NCI-H460 (cell line): ENCODE measurements around the gene KCNN1. TPM values are rescaled to one million over a fixed set of nuclear protein-coding genes. Genes with fewer than 3 reads are reported as not detected.
"Not testable (repeated sequence)": the region's sequence is repeated elsewhere in the genome, so short reads cannot be mapped to it uniquely, and the experiment has no call there.

Source experiments
- DNase-seq: peaks from one replicate; pipeline ENCODE4 v3.0.0-alpha.2; 2016; ENCODE audit warnings: low read depth; ENCODE audit errors: extremely low read depth
- small RNA-seq, 2 experiments: library from RNA; depleted of rRNA; stranded (forward); fragments of <200 nt; gene quantifications; one replicate each; pipeline ENCODE3, GENCODE V24; 2014
- total RNA-seq: library from RNA; depleted of rRNA; stranded (reverse); fragments of >200 nt; shearing (Covaris generic); gene quantifications from 2 replicates; pipeline ENCODE4 v1.2.3, GENCODE V29; 2014; rRNA removed

KCNN1 gene
- total RNA-seq, 1 experiment from 2014 or later: 0.10 TPM

DNA sequence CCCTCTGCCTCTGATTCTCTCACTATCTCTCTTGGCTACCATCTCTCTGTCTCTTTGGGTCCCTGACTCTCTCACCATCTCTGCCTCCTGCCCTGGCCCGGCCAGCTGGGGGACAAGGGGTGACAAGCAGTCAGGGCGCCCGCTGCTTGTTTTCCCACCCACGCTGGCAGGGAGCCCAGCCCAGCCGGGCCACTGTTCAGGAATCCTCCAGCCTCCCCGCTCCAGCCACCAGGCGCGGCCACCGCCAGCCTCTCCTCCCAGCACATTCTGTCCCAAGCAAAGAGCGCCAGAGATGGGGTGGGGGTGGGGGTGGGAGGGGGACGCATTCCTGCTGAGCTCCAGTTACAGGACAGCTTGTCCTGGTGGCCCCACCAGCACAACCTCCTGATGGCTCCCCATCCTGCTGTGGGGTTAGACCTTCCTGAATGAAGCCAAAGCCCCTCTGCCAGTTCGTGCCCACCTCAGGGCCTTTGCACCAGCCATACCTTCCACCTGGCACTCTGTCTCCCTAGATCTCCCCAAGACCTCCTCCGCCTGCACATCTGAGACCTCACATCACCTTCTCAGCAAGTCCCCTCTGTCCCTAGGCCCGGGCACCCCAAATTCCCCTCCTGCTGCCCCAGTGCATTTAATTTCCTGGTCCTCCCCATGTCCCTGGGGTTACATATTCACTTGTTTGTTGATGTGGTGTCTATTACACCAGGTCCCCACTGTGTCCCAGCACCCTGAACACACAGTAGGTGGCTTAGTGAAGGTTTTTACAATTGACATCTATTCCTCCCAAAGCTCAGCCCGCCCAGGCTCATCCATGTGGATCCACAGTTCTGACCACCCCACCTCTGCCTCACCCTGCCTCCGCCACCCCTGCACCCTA lies 53.5 kb downstream of the KCNN1 start:
- no peak for DNase-seq

- no peak for DNase-seq
These were observed 54.3 kb downstream of the KCNN1 start for GRCh38 chr19:18021121-18021755.

GRCh38 chr19:18023622-18024251 lies 56.8 kb downstream of the KCNN1 start:
- DNase-seq: no peak

GRCh38 chr19:18027151-18027550 lies 60.2 kb downstream of the KCNN1 start:
- DNase-seq: no peak

GRCh38 chr19:18029617-18030338 lies 62.9 kb downstream of the KCNN1 start:
- no peak for DNase-seq

GRCh38 chr19:18031401-18031800 lies 64.5 kb downstream of the KCNN1 start:
- not testable (repeated sequence) for DNase-seq

- not testable (repeated sequence) for DNase-seq
These were observed 65.2 kb downstream of the KCNN1 start for GRCh38 chr19:18032102-18032501.

DNA sequence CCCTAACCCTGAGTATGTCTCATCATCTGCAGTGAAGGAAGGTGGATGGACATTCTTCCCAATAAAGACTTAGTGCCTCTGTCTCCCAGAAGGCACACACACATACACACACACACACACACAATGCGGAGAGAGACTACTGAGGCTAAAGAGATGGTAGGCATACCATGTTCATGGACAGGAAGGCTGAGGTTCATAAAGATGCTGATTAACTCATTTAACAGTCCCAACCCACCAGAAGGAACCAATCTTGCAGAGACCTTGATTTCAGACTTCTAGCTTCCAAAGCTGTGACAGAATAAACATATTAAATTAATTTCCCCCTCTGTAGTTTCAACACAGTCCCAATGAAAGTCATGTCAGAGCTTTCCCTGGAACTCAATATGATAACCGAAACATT lies 74.1 kb downstream of the KCNN1 start:
- no peak for DNase-seq

DNA sequence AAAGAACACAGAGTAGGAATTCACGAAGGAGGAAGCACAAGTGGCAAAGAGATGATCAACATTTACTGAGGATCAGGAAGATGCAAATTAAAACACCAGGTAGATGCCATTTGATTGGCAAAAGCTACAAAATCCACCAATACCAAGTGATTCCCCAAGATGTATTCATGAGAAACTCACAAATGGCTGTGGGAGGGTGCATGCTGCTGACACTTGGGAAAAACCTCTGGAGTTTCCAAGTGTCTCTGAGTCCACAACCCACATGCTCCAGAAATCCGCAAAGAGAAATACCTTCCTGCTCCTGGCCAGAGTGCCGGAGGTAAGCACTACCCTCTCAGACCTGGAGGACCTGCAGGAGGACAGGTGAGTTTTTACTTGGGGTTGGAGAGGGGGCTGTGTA lies 76.8 kb downstream of the KCNN1 start:
- no peak for DNase-seq

GRCh38 chr19:18044825-18045304 lies 78.0 kb downstream of the KCNN1 start:
- DNase-seq: no peak

- DNase-seq: no peak
These were observed 78.6 kb downstream of the KCNN1 start for GRCh38 chr19:18045307-18046050.

- DNase-seq: no peak
These were observed 79.3 kb downstream of the KCNN1 start for GRCh38 chr19:18046059-18046718.

GRCh38 chr19:18049385-18049784 lies 82.5 kb downstream of the KCNN1 start:
- no peak for DNase-seq

Small RNA genes within 50 kb of the gene (small RNA-seq; reads per million reads assigned to genes)
- 0 reads per million in 2 experiments for gene RNA5SP468

Other genes starting within 250 kb of the KCNN1 start
- gene MAP1S, start 247.6 kb upstream of the KCNN1 start, total RNA-seq: 10.4 and 10.5 TPM in 2 replicates
- 4.1 and 4.6 TPM in 2 replicates for gene FCHO1, start 215.6 kb upstream of the KCNN1 start, total RNA-seq
- gene B3GNT3, start 172.0 kb upstream of the KCNN1 start, total RNA-seq: 0.05 TPM in 1 of 2 replicates, not detected in the other
- gene INSL3, start 145.6 kb upstream of the KCNN1 start, total RNA-seq: not detected in 2 replicates
- gene JAK3, start 119.1 kb upstream of the KCNN1 start, total RNA-seq: 1.1 and 1.4 TPM in 2 replicates
- gene RPL18A, start 107.2 kb upstream of the KCNN1 start, total RNA-seq: 1,987 and 2,181 TPM in 2 replicates
- 0.02 TPM in 1 of 2 replicates, not detected in the other for gene SLC5A5, start 95.2 kb upstream of the KCNN1 start, total RNA-seq
- 32.3 and 45.4 TPM in 2 replicates for gene CCDC124, start 34.1 kb upstream of the KCNN1 start, total RNA-seq
- gene ARRDC2, start 41.1 kb downstream of the KCNN1 start, total RNA-seq: 94.3 and 95.4 TPM in 2 replicates
- not detected in 2 replicates for gene IL12RB1, start 119.8 kb downstream of the KCNN1 start, total RNA-seq
- 2.1 and 3.0 TPM in 2 replicates for gene MAST3, start 130.7 kb downstream of the KCNN1 start, total RNA-seq
- gene PIK3R2, start 186.1 kb downstream of the KCNN1 start, total RNA-seq: 7.7 and 11.9 TPM in 2 replicates
- 14.8 and 16.6 TPM in 2 replicates for gene IFI30, start 206.7 kb downstream of the KCNN1 start, total RNA-seq
- 7.6 and 8.1 TPM in 2 replicates for gene MPV17L2, start 226.1 kb downstream of the KCNN1 start, total RNA-seq
- 0.84 and 1.4 TPM in 2 replicates for gene RAB3A, start 236.9 kb downstream of the KCNN1 start, total RNA-seq